HL-60 (cell line): ENCODE data around the gene ATP6AP2.

Experiments used
- DNase-seq, 2 experiments: peaks; one replicate each; pipeline ENCODE4 v3.0.0-alpha.2; 2010 to 2020; ENCODE audit warnings: low read depth in 1 of 2, low spot score in 1 of 2
- H3K27ac ChIP-seq: fragments of 250-450 bp; sonication (Bioruptor Pico); replicated peaks from 2 replicates; pipeline ENCODE4 v1.5.1; 2020; ENCODE audit warnings: mild to moderate bottlenecking, moderate library complexity
- H3K27me3 ChIP-seq: fragments of 250-450 bp; sonication (Bioruptor Pico); 2 replicates; pipeline ENCODE4 v1.5.1; 2021; ENCODE audit warnings: mild to moderate bottlenecking, moderate library complexity; ENCODE audit not compliant: insufficient read depth, poor library complexity, severe bottlenecking
- H3K4me3 ChIP-seq: replicated peaks from 2 replicates; pipeline ENCODE4 v1.5.1; 2011; ENCODE audit warnings: mild to moderate bottlenecking, control low read depth, low read length; ENCODE audit not compliant: insufficient read depth
- GABPA ChIP-seq: IDR thresholded peaks from 2 replicates; pipeline ENCODE4 v1.6.1; 2012; ENCODE audit warnings: low read depth
- REST ChIP-seq: IDR thresholded peaks from 2 replicates; pipeline ENCODE4 v1.6.1; 2012; ENCODE audit warnings: low read depth; ENCODE audit not compliant: insufficient replicate concordance

Gene ATP6AP2

GRCh38 chrX:40653535-40653934 lies 72.8 kb downstream of the ATP6AP2 start:
- H3K4me3 ChIP-seq = no peak overlapping the region
- TF ChIP-seq REST = no peak
- no peak for TF ChIP-seq GABPA
- no peak overlapping the region for H3K27ac ChIP-seq
- DNase-seq = no peak
- H3K27me3 ChIP-seq = no peaks in the 10 kb centered on the region
